H1 (cell line): ENCODE measurements around the gene RBM19. TPM values are rescaled to one million over a fixed set of nuclear protein-coding genes. Genes with fewer than 3 reads are reported as not detected.

Experiments used
- CTCF ChIA-PET: fragments of 300-600 bp; sonication (Branson Sonifier 250); formaldehyde crosslinking; loops from one replicate; lab custom pipeline; 2021; ENCODE audit not compliant: partially characterized antibody; lab: Charles Lee
- POLR2A ChIA-PET: fragments of 300-600 bp; sonication (Branson Sonifier 250); formaldehyde crosslinking; loops from one replicate; lab custom pipeline; 2021; ENCODE audit warnings: inconsistent platforms; ENCODE audit not compliant: partially characterized antibody; lab: Charles Lee
- DNase-seq, 2 experiments: peaks; one replicate each; pipeline versions ENCODE4 v3.0.0 to v3.0.0-alpha.2; 2010 to 2022; ENCODE audit warnings: low spot score in 2 of 2, low read depth in 1 of 2, mixed read lengths in 1 of 2
- FAIRE-seq: peaks from 2 replicates; lab custom pipeline; 2011; peaks lifted over from hg19 to GRCh38; lab: Jason Lieb, UNC
- H2AFZ ChIP-seq: 2 replicates; pipeline ENCODE4 v1.8.1; 2012; ENCODE audit warnings: low read length, inconsistent platforms
- H2AK5ac ChIP-seq: 2 replicates; pipeline ENCODE4 v1.6.1; 2013; ENCODE audit warnings: low read depth, low read length
- H2BK120ac ChIP-seq: replicated peaks from 2 replicates; pipeline ENCODE3; 2013; ENCODE audit warnings: low read depth, low read length, inconsistent platforms
- H2BK12ac ChIP-seq: 2 replicates; pipeline ENCODE4 v1.6.1; 2013; ENCODE audit warnings: low read depth, low read length
- H2BK15ac ChIP-seq: 2 replicates; pipeline ENCODE4 v1.6.1; 2013; ENCODE audit warnings: low read length
- H2BK20ac ChIP-seq: 2 replicates; pipeline ENCODE4 v1.6.1; 2013; ENCODE audit warnings: low read length
- H2BK5ac ChIP-seq: 2 replicates; pipeline ENCODE4 v1.6.1; 2013; ENCODE audit warnings: low read depth, low read length
- H3K14ac ChIP-seq: 2 replicates; pipeline ENCODE4 v1.6.1; 2013; ENCODE audit warnings: inconsistent platforms; ENCODE audit not compliant: insufficient read length
- H3K18ac ChIP-seq: 2 replicates; pipeline ENCODE4 v1.6.1; 2013; ENCODE audit warnings: low read length; ENCODE audit errors: extremely low read depth
- H3K23ac ChIP-seq: 2 replicates; pipeline ENCODE4 v1.6.1; 2013; ENCODE audit warnings: inconsistent platforms; ENCODE audit not compliant: insufficient read length
- H3K23me2 ChIP-seq: 2 replicates; pipeline ENCODE4 v1.6.1; 2013; ENCODE audit warnings: low read depth, low read length
- H3K27ac ChIP-seq: 2 replicates; pipeline ENCODE4 v1.6.1; 2011; ENCODE audit warnings: low read depth, low read length, inconsistent platforms
- H3K27me3 ChIP-seq, 4 experiments: replicated peaks in 1 of 4; 1 replicate in 1 of 4; 2 replicates in 3 of 4; pipeline versions ENCODE4 v1.6.1 to v1.8.1; 2011 to 2013; ENCODE audit warnings: low read length in 3 of 4, mild to moderate bottlenecking in 3 of 4, inconsistent platforms in 2 of 4, mixed read lengths in 2 of 4, moderate library complexity in 1 of 4; ENCODE audit not compliant: control insufficient read depth in 3 of 4, insufficient read depth in 3 of 4; ENCODE audit errors: extremely low read depth in 1 of 4
- H3K36me3 ChIP-seq, 4 experiments: 2 replicates each; pipeline versions ENCODE4 v1.6.1 to v1.8.1; 2011 to 2013; ENCODE audit warnings: mild to moderate bottlenecking in 4 of 4, low read length in 3 of 4, moderate library complexity in 2 of 4, control low read depth in 1 of 4, inconsistent platforms in 1 of 4; ENCODE audit not compliant: insufficient read depth in 4 of 4, control insufficient read depth in 2 of 4
- H3K4ac ChIP-seq: replicated peaks from 2 replicates; pipeline ENCODE3; 2013; ENCODE audit warnings: low read length, low read depth, mixed read lengths, inconsistent platforms; ENCODE audit not compliant: insufficient read length
- H3K4me1 ChIP-seq, 4 experiments: replicated peaks in 1 of 4; 1 replicate in 1 of 4; 2 replicates in 3 of 4; pipeline versions ENCODE4 v1.6.1 to v1.8.1; 2011 to 2013; ENCODE audit warnings: low read length in 3 of 4, inconsistent platforms in 2 of 4, mixed read lengths in 1 of 4; ENCODE audit not compliant: insufficient read depth in 4 of 4, control insufficient read depth in 3 of 4
- H3K4me2 ChIP-seq, 2 experiments: 2 replicates each; pipeline versions ENCODE4 v1.6.1 to v1.8.1; 2011 to 2013; ENCODE audit warnings: low read depth in 2 of 2, low read length in 2 of 2, control low read depth in 1 of 2, inconsistent platforms in 1 of 2, mild to moderate bottlenecking in 1 of 2; ENCODE audit not compliant: insufficient read depth in 1 of 2
- H3K4me3 ChIP-seq, 4 experiments: fragments of 200-600, 300-600 bp in 1 of 4; sonication (generic), shearing (Covaris generic), sonication (Bioruptor Twin) in 1 of 4; 2 replicates each; pipeline versions ENCODE4 v1.5.1 to v1.8.1; 2011 to 2016; ENCODE audit warnings: low read length in 4 of 4, low read depth in 3 of 4, control low read depth in 2 of 4, inconsistent platforms in 2 of 4, mild to moderate bottlenecking in 2 of 4, mixed read lengths in 1 of 4, moderate library complexity in 1 of 4; ENCODE audit not compliant: insufficient read depth in 2 of 4; ENCODE audit errors: extremely low read depth in 1 of 4
- H3K56ac ChIP-seq: replicated peaks from 2 replicates; pipeline ENCODE3; 2013; ENCODE audit warnings: low read depth, mild to moderate bottlenecking, mixed read lengths, low read length, inconsistent platforms; ENCODE audit not compliant: insufficient read length
- H3K79me1 ChIP-seq: 2 replicates; pipeline ENCODE4 v1.6.1; 2013; ENCODE audit warnings: low read depth, low read length, control low read depth
- H3K79me2 ChIP-seq, 2 experiments: 2 replicates each; pipeline versions ENCODE4 v1.6.1 to v1.8.1; 2012 to 2013; ENCODE audit warnings: low read length in 2 of 2, mild to moderate bottlenecking in 2 of 2, inconsistent platforms in 1 of 2; ENCODE audit not compliant: insufficient read depth in 2 of 2, control insufficient read depth in 1 of 2
- H3K9ac ChIP-seq, 4 experiments: replicated peaks in 1 of 4; 1 replicate in 1 of 4; 2 replicates in 3 of 4; pipeline versions ENCODE4 v1.6.1 to v1.8.1; 2011 to 2013; ENCODE audit warnings: low read depth in 3 of 4, low read length in 3 of 4, control low read depth in 2 of 4, mild to moderate bottlenecking in 2 of 4, moderate library complexity in 2 of 4, inconsistent platforms in 1 of 4; ENCODE audit errors: extremely low read depth in 1 of 4
- H3K9me3 ChIP-seq, 2 experiments: 2 replicates each; pipeline versions ENCODE4 v1.6.1 to v1.8.1; 2012 to 2013; ENCODE audit warnings: mild to moderate bottlenecking in 2 of 2, moderate library complexity in 2 of 2, control low read depth in 1 of 2, inconsistent platforms in 1 of 2, low read depth in 1 of 2, low read length in 1 of 2, mixed read lengths in 1 of 2; ENCODE audit not compliant: insufficient read depth in 2 of 2
- H4K20me1 ChIP-seq, 2 experiments: replicated peaks in 1 of 2; 2 replicates each; pipeline versions ENCODE3 to v1.8.1; 2011 to 2013; ENCODE audit warnings: inconsistent platforms in 2 of 2, low read length in 2 of 2, mild to moderate bottlenecking in 1 of 2; ENCODE audit not compliant: insufficient read depth in 2 of 2, control insufficient read depth in 1 of 2
- H4K5ac ChIP-seq: 2 replicates; pipeline ENCODE4 v1.6.1; 2013; ENCODE audit warnings: low read length, low read depth, mixed read lengths, inconsistent platforms; ENCODE audit not compliant: insufficient read length
- H4K8ac ChIP-seq: 2 replicates; pipeline ENCODE4 v1.8.0; 2013; ENCODE audit warnings: mild to moderate bottlenecking, moderate library complexity, low read length, inconsistent platforms; ENCODE audit not compliant: insufficient read depth; ENCODE audit errors: extremely low read depth
- H4K91ac ChIP-seq: replicated peaks from 2 replicates; pipeline ENCODE3; 2013; ENCODE audit warnings: low read length, mixed read lengths, inconsistent platforms; ENCODE audit not compliant: insufficient read length
- RAD21 ChIP-seq, 2 experiments: IDR thresholded peaks in 1 of 2; conservative IDR thresholded peaks in 1 of 2; 2 replicates each; pipeline ENCODE4 v1.6.1; 2011; ENCODE audit warnings: low read depth in 2 of 2, low read length in 2 of 2, improper control_type of control experiment in 1 of 2, inconsistent platforms in 1 of 2, mild to moderate bottlenecking in 1 of 2, moderate library complexity in 1 of 2
- WGBS, 2 experiments: shearing (Covaris generic) in 1 of 2; methylation state at CpG; one replicate each; pipeline versions ENCODE4 v1.1.6 to v1.1.7; 2013 to 2015; ENCODE audit warnings: low lambda C conversion rate in 2 of 2, mixed read lengths in 2 of 2, inconsistent platforms in 1 of 2, low coverage in 1 of 2, missing lambda C conversion rate in 1 of 2; ENCODE audit not compliant: insufficient replicate concordance in 2 of 2, insufficient coverage in 1 of 2, insufficient read length in 1 of 2; ENCODE audit errors: extremely low coverage in 1 of 2, missing lambda C conversion rate in 1 of 2; 5-methylcytosine and 5-hydroxymethylcytosine counted together
- polyA plus RNA-seq, 7 experiments: library from polyadenylated mRNA; depleted of rRNA in 3 of 7; stranded (reverse) in 5 of 7; unstranded in 2 of 7; fragments of >200 nt in 5 of 7; fragments of 200-250 nt in 2 of 7; gene quantifications; 1 replicate in 5 of 7; 2 replicates in 1 of 7; 4 replicates in 1 of 7; pipeline versions ENCODE4 v1.2.1 to v1.2.3, GENCODE V29; 2011 to 2013; ENCODE audit warnings: missing spikeins in 2 of 7, mixed read lengths in 2 of 7
- total RNA-seq: library from RNA; stranded (reverse); fragmentation: NEBNext Ultra II Directional; extraction: Animal tissue kit (Norgen Biotek cat#: 25700); gene quantifications from 2 replicates; pipeline ENCODE4 v1.2.1, GENCODE V29; 2021

The RBM19 gene
- total and polyA plus RNA-seq, 2 of the 8 experiments (the other 6 are each of a cell fraction or from before 2014, with no cell fraction given), result 23.4 to 61.9 TPM

DNA sequence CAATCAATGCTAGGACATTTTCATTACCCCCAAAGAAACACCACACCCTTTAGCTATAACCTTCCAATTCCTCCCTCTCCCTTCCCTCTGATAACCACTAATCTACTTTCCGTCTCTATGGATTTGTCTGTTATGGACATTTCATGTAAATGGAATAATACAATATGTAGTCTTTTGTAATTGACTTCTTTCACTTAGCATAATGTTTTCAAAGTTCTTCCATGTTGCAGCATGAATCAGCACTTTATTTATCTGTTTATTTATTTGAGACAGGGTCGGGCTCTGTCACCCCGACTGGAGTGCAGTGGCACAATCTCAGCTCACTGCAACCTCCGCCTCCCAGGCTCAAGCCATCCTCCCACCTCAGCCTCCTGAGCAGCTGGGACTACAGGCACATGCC, 1.2 kb upstream of the RBM19 start:
- no peaks in the 10 kb centered on the region for H3K27me3 ChIP-seq
- H3K9me3 ChIP-seq, result no peaks in the 10 kb centered on the region
- no peak overlapping the region for H2BK20ac ChIP-seq
- peak overlapping the region; percentile 92; the same call in 1 of the 2 replicates for H2AFZ ChIP-seq
- peaks cover 0 to under 1% (median 0%) of the 10 kb centered on the region in 4 experiments; a peak in 1 of 8 replicates for H3K36me3 ChIP-seq
- H2BK120ac ChIP-seq, result peak overlapping the region; percentile 30
- H4K20me1 ChIP-seq, result peaks cover 0 to 3% of the 10 kb centered on the region in 2 experiments
- H2BK12ac ChIP-seq, result no peak overlapping the region
- peaks cover 0 to 34% of the 10 kb centered on the region in 2 experiments; a peak in 3 of 4 replicates for H3K79me2 ChIP-seq
- no peak overlapping the region for H4K5ac ChIP-seq
- no peak overlapping the region for H2BK15ac ChIP-seq
- H2AK5ac ChIP-seq, result no peak overlapping the region
- no peak overlapping the region; a peak in 1 of 4 replicates for H3K4me2 ChIP-seq
- FAIRE-seq, result no peak
- no peak overlapping the region for H3K27ac ChIP-seq
- no peak for TF ChIP-seq RAD21 (IDR thresholded peaks at IDR 0.05 in 1 of 2, conservative IDR thresholded peaks at IDR 0.05 in 1 of 2; ENCODE audit: low read depth in 2 of 2, low read length in 2 of 2)
- H2BK5ac ChIP-seq, result no peak overlapping the region
- no peak overlapping the region for H3K9ac ChIP-seq
- CTCF ChIA-PET, result interaction anchor here (0.6 to 2.1 kb wide), 11 partner anchors 12 to 545 kb away, joined by 3 to 13 read pairs (median 5); no protein-coding TSS in a partner anchor
- H3K14ac ChIP-seq, result no peak overlapping the region
- no peak overlapping the region for H3K18ac ChIP-seq
- H3K4me1 ChIP-seq, result peaks cover 0 to 7% (median 2%) of the 10 kb centered on the region in 4 experiments; a peak in 3 of 7 replicates
- H3K56ac ChIP-seq, result no peak overlapping the region
- WGBS, 2 experiments, result 87% methylated on average over 4 of the region's 4 CpGs; no CpG with 5 or more reads in 1 of the 2 experiments
- H4K91ac ChIP-seq, result no peak overlapping the region
- no peak overlapping the region for H3K23ac ChIP-seq
- no peak for DNase-seq
- no peak overlapping the region for H3K4ac ChIP-seq
- POLR2A ChIA-PET, result interaction anchor here (1.2 to 1.4 kb wide), 2 partner anchors 8 to 24 kb away, joined by 5 to 6 read pairs; no protein-coding TSS in a partner anchor
- H3K79me1 ChIP-seq, result peaks cover 2% of the 10 kb centered on the region; the same call in 1 of the 2 replicates
- peaks cover 4% of the 10 kb centered on the region; the same call in 1 of the 2 replicates for H3K23me2 ChIP-seq
- no peak overlapping the region for H4K8ac ChIP-seq
- no peak overlapping the region for H3K4me3 ChIP-seq
